SIG-M5 treated with dmso at 0.1 percent for 504 hours (cell line): Measurements from ENCODE around the gene VN1R5.
A peak's percentile ranks its signal among the peaks of the same experiment; 100 is the strongest.
"Not testable (repeated sequence)": the region's sequence is repeated elsewhere in the genome, so short reads cannot be mapped to it uniquely, and the experiment has no call there.

Experiments used
- DNase-seq: peaks from one replicate; lab custom pipeline; 2025; ENCODE audit not compliant: unreplicated experiment; lab: John Stamatoyannopoulos, UW

Gene VN1R5

GRCh38 chr1:247255772-247256171, at the start of gene VN1R5:
TSS of gene VN1R5 (plus strand) at chr1:247256072.
- DNase-seq: not testable (repeated sequence)

DNA sequence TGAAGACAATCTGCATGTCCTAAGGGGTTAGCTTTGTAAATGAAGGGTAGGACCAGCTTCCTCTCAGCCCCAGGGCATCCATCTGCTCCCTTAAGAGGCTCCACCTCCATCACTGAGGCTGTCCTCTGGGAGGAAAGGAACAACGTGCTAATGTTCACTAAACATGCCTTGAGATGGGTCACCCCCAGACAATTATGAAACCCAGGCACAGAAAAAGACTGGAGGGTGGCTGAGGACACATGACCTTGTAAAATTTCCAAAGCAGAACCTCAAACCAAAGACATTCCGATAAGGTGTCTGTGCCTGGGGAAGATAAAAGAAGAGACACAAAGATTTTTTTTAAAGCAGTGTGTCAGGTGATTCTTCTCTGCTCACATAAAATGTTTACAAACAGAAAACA, 46.5 kb upstream of the VN1R5 start:
- peak; percentile 29 for DNase-seq

GRCh38 chr1:247210062-247210375, 45.9 kb upstream of the VN1R5 start:
- peak; percentile 69 for DNase-seq

GRCh38 chr1:247210376-247211117, 45.3 kb upstream of the VN1R5 start:
- peak; percentile 98 for DNase-seq

DNA sequence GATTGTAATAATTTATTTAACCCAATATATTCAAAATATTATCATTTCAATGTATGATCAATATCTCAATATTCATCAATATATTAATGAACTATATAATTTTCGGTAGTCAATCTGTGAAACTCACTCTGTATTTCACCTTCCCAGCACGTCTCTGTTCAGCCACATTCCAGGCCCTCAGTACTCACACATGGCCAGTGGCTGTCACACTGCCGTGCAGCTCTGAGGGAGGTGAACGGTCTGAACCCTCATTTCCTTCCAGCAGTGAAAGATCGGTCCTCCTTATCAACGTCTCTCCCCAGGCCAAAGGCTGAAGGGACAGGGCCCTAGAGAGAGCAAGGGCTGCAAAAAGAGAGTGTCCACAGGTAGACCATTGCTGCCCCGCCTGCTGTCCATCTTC, 44.5 kb upstream of the VN1R5 start:
- no peak for DNase-seq

DNA sequence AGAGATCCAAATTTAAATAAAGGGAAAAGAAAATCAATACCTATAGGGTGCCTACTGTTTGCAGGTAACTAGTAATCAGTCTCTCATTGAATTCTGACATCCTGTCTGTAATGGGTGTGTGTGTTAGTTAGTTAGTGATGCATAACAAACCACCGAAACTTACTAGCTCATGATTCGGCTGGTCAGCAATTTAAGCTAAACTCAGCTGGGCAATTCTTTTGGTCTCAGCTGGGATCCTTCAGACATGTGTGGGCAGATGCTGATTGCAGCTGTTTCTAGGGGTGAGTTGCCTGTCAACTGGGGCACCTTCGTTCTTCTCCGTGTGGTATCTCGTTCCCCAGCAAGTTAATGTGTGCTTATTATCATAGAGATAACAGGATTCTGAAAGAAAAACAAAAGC, 43.9 kb upstream of the VN1R5 start:
- DNase-seq: no peak

GRCh38 chr1:247212627-247213617, 43.0 kb upstream of the VN1R5 start:
- DNase-seq: no peak

- no peak for DNase-seq
These were observed 39.6 kb upstream of the VN1R5 start for GRCh38 chr1:247216261-247216660.

GRCh38 chr1:247218121-247218651, 37.7 kb upstream of the VN1R5 start:
- DNase-seq: peak; percentile 27

DNA sequence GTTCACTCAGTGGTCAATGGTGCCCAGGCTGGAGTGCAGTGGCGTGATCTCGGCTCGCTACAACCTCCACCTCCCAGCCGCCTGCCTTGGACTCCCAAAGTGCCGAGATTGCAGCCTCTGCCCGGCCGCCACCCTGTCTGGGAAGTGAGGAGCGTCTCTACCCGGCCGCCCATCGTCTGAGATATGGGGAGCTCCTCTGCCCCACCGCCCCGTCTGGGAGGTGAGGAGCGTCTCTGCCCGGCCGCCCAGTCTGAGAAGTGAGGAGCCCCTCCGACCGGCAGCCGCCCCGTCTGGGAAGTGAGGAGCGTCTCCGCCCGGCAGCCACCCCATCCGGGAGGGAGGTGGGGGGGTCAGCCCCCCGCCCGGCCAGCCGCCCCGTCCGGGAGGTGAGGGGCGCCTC, 35.6 kb upstream of the VN1R5 start:
- DNase-seq: not testable (repeated sequence)

DNA sequence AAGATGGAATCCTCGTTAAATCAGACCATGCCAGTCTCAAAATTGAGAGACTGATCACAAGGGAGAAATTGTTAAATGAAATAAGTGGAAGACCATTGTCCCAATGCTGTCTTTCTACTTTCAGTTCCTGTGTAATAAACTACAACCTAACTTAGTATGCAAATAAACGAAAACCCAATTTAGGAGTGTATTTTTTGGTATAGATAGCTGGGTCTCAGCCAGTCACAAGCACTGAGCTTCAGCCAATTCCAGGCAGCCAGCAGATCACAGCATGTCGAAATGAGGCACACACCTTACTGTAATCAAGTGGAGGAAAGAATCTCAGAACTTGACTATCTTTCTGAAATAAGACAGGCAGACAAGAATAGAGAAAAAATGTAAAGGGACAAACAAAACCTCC, 33.0 kb upstream of the VN1R5 start:
- no peak for DNase-seq

DNA sequence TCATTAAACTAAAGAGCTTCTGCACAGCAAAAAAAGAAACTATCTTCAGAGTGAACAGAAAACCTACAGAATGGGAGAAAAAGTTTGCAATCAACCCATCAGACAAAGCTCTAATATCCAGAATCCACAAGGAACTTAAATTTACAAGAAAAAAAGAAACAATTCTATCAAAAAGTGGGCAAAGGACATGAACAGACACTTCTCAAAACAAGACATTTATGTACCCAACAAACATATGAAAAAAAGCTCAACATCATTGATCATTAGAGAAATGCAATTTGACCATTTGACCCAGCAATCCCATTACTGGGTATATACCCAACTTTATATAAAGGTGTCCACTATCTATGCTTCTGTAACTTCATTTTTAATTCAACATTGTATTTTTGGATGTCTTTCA, 31.1 kb upstream of the VN1R5 start:
- DNase-seq: no peak

- DNase-seq: no peak
These were observed 27.7 kb upstream of the VN1R5 start for GRCh38 chr1:247228133-247228532.

GRCh38 chr1:247241691-247242090, 14.2 kb upstream of the VN1R5 start:
- DNase-seq: no peak

DNA sequence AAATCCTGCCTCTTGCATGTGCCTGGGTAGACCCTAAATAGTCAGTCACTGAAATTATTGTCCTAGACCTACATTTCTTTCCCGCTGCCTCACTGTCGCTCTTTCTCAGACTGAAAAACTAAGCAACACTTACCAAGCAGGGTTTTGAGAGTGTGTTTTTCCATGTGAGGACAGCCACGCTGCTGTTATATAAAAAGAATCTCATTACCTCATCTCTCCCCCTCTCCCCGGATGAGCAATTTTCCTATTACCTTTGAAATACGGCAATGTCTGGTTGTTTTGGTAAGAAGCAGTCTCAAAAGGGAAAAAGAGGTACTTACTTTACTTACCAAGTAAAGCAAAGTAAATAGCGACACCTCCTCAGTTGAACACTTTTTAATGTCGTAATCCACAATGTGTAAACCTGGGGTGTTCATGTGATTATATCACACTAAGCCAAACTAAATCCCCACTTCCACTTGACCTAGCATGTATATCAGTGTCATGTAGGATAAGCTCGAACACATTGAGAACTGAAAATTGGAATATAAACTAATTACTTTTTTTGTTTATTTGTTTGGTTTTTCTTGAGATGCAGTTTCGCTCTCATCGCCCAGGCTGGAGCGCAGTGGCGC, 12.2 kb upstream of the VN1R5 start:
- no peak for DNase-seq

GRCh38 chr1:247246325-247247115, 9.4 kb upstream of the VN1R5 start:
- DNase-seq: no peak

GRCh38 chr1:247247568-247247967, 8.3 kb upstream of the VN1R5 start:
- DNase-seq: no peak

- DNase-seq: no peak
These were observed 10.2 kb downstream of the VN1R5 start for GRCh38 chr1:247266053-247266452.

DNA sequence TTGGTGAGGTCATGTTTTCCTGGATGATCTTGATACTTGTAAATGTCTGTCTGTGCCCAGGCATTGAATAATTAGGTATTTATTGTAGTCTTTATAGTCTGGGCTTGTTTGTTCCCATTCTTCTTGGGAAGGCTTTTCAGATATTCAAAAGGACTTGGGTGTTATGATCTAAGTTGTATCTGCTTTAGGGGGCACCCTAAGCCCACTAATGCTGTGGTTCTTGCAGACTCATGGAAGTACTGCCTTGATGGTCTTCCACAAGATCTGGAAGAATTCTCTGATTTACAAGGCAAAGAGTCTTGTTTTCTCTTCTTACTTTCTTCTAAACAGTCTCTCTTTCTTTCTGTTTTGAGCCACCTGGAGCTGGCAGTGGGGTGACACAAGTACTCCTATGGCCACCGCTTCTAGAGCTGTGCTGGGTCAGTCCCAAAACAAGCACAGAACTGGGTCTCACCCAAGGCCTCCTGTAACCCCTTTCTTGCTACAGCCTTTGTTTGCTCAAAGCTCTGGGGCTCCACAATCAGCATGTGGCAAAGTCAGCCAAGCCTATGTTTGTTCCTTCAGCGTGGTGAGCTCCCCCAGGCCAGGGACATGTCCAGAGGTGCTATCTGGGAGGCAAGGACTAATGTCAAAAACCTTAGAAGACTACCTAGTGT, 12.6 kb downstream of the VN1R5 start:
- no peak for DNase-seq

- DNase-seq: no peak
These were observed 13.3 kb downstream of the VN1R5 start for GRCh38 chr1:247269133-247269532.
